Measurements from ENCODE around the gene DCDC2C.
"Not testable (repeated sequence)": the region's sequence is repeated elsewhere in the genome, so short reads cannot be mapped to it uniquely, and the experiment has no call there.

GRCh38 chr2:3817144-3817543 is 113.8 kb downstream of the DCDC2C start:
- not testable (repeated sequence) for TF ChIP-seq EZH2 (IDR thresholded peaks at IDR 0.05; ENCODE audit: low read depth)
- TF ChIP-seq, protein P1, sequence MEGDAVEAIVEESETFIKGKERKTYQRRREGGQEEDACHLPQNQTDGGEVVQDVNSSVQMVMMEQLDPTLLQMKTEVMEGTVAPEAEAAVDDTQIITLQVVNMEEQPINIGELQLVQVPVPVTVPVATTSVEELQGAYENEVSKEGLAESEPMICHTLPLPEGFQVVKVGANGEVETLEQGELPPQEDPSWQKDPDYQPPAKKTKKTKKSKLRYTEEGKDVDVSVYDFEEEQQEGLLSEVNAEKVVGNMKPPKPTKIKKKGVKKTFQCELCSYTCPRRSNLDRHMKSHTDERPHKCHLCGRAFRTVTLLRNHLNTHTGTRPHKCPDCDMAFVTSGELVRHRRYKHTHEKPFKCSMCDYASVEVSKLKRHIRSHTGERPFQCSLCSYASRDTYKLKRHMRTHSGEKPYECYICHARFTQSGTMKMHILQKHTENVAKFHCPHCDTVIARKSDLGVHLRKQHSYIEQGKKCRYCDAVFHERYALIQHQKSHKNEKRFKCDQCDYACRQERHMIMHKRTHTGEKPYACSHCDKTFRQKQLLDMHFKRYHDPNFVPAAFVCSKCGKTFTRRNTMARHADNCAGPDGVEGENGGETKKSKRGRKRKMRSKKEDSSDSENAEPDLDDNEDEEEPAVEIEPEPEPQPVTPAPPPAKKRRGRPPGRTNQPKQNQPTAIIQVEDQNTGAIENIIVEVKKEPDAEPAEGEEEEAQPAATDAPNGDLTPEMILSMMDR (conservative IDR thresholded peaks at IDR 0.05): not testable (repeated sequence)

Measured in PC-9 (cell line).